B cell (primary cell): ENCODE results near the gene SFTPD. TPM values are rescaled to one million over a fixed set of nuclear protein-coding genes. Genes with fewer than 3 reads are reported as not detected.

Experiments
- ATAC-seq: fragments of 200-7000 bp; cut with Tn5 transposase; one replicate; pipeline ENCODE4 v1.10.0; 2021; ENCODE audit warnings: low read depth, mild to moderate bottlenecking, moderate number of reproducible peaks, moderate library complexity
- CTCF ChIA-PET: fragments of 350-600 bp; sonication (Branson Sonifier 250); formaldehyde crosslinking; loops from one replicate; lab custom pipeline; 2021; ENCODE audit warnings: antibody characterized with exemption, inconsistent platforms; lab: Charles Lee
- POLR2A ChIA-PET: fragments of 350-600 bp; sonication (Branson Sonifier 250); formaldehyde crosslinking; loops from one replicate; lab custom pipeline; 2021; ENCODE audit warnings: antibody characterized with exemption; lab: Charles Lee
- DNase-seq: peaks from one replicate; pipeline ENCODE4 v3.0.0; 2013
- H2AFZ ChIP-seq: 2 replicates; pipeline ENCODE4 v1.6.1; 2012; ENCODE audit warnings: mild to moderate bottlenecking, low read depth, low read length; ENCODE audit not compliant: insufficient read depth, poor library complexity, severe bottlenecking
- H3K27ac ChIP-seq, 2 donors: 1 replicate in 1 of 2; 2 replicates in 1 of 2; pipeline ENCODE4 v1.5.1; 2012 to 2013; ENCODE audit warnings: low read length in 2 of 2, mild to moderate bottlenecking in 2 of 2, moderate library complexity in 1 of 2
- H3K27me3 ChIP-seq, 4 experiments: fragments of 200-600 bp in 1 of 4; sonication (generic) in 1 of 4; replicated peaks in 1 of 4; 1 replicate in 2 of 4; 2 replicates in 2 of 4; pipeline versions ENCODE4 v1.6.1 to v1.7.0; 2013 to 2016; ENCODE audit warnings: low read length in 3 of 4, mild to moderate bottlenecking in 2 of 4, mixed read lengths in 1 of 4, moderate library complexity in 1 of 4; ENCODE audit not compliant: insufficient read depth in 4 of 4, control insufficient read depth in 3 of 4; ENCODE audit errors: control extremely low read depth in 1 of 4
- H3K36me3 ChIP-seq, 2 experiments: replicated peaks in 1 of 2; 1 replicate in 1 of 2; 2 replicates in 1 of 2; pipeline versions ENCODE4 v1.6.1 to v1.7.1; 2013; ENCODE audit warnings: low read length in 1 of 2; ENCODE audit not compliant: insufficient read depth in 2 of 2, control insufficient read depth in 1 of 2; ENCODE audit errors: control extremely low read depth in 1 of 2, extremely low read depth in 1 of 2
- H3K4me1 ChIP-seq, 2 donors: fragments of 200-600 bp in 1 of 2; sonication (generic) in 1 of 2; 1 replicate in 1 of 2; 2 replicates in 1 of 2; pipeline versions ENCODE4 v1.5.1 to v1.6.1; 2013 to 2017; ENCODE audit warnings: low read length in 2 of 2; ENCODE audit not compliant: control insufficient read depth in 2 of 2, insufficient read depth in 2 of 2
- H3K4me2 ChIP-seq: replicated peaks from 2 replicates; pipeline ENCODE3; 2012; ENCODE audit warnings: mild to moderate bottlenecking, low read depth, low read length; ENCODE audit not compliant: poor library complexity, severe bottlenecking
- H3K4me3 ChIP-seq, 5 experiments: fragments of 200-600 bp in 1 of 5; sonication (generic) in 1 of 5; 1 replicate in 3 of 5; 2 replicates in 2 of 5; pipeline versions ENCODE4 v1.5.1 to v1.7.0; 2011 to 2016; ENCODE audit warnings: low read length in 4 of 5, mild to moderate bottlenecking in 4 of 5, low read depth in 2 of 5, control low read depth in 1 of 5, moderate library complexity in 1 of 5; ENCODE audit not compliant: insufficient read depth in 1 of 5; ENCODE audit errors: control extremely low read depth in 1 of 5, extremely low read depth in 1 of 5
- H3K79me2 ChIP-seq: fragments of 200-600 bp; sonication (generic); one replicate; pipeline ENCODE4 v1.6.0; 2016; ENCODE audit warnings: low read length; ENCODE audit not compliant: control insufficient read depth, insufficient read depth
- H3K9ac ChIP-seq: fragments of 200-600 bp; sonication (generic); 2 replicates; pipeline ENCODE4 v1.6.1; 2017; ENCODE audit warnings: mild to moderate bottlenecking, low read length, moderate library complexity
- H3K9me3 ChIP-seq, 3 donors: one replicate each; pipeline versions ENCODE4 v1.6.1 to v1.7.1; 2013; ENCODE audit warnings: low read length in 2 of 3; ENCODE audit not compliant: control insufficient read depth in 2 of 3, insufficient read depth in 1 of 3; ENCODE audit errors: control extremely low read depth in 1 of 3
- H4K20me1 ChIP-seq: 2 replicates; pipeline ENCODE4 v1.6.0; 2012; ENCODE audit warnings: mild to moderate bottlenecking, low read length; ENCODE audit not compliant: insufficient read depth, control insufficient read depth, poor library complexity, severe bottlenecking
- H3K27ac Mint-ChIP-seq: one replicate; pipeline ENCODE4 v1.8.0; 2021; ENCODE audit warnings: mixed read lengths
- H3K27me3 Mint-ChIP-seq: one replicate; pipeline ENCODE4 v1.8.0; 2021; ENCODE audit warnings: mixed read lengths
- H3K4me1 Mint-ChIP-seq: one replicate; pipeline ENCODE4 v1.8.0; 2021; ENCODE audit warnings: mixed read lengths
- H3K4me3 Mint-ChIP-seq: one replicate; pipeline ENCODE4 v1.8.0; 2021; ENCODE audit warnings: mixed read lengths
- H3K9me3 Mint-ChIP-seq: one replicate; pipeline ENCODE4 v1.8.0; 2022; ENCODE audit warnings: mixed read lengths; ENCODE audit not compliant: insufficient read depth
- EZH2 ChIP-seq: IDR thresholded peaks from 2 replicates; pipeline ENCODE4 v1.6.1; 2012; ENCODE audit warnings: borderline replicate concordance, low read depth, mild to moderate bottlenecking, moderate library complexity, low read length; ENCODE audit not compliant: insufficient read depth, poor library complexity, severe bottlenecking
- WGBS: methylation state at CpG from one replicate; pipeline ENCODE4 v1.1.5; 2013; ENCODE audit warnings: missing lambda C conversion rate; ENCODE audit not compliant: insufficient coverage; 5-methylcytosine and 5-hydroxymethylcytosine counted together
- intact Hi-C: fragments of 100-400 bp; cut with micrococcal nuclease; formaldehyde crosslinking; loops from one replicate; pipeline ENCODE4 v1.10.0; 2022
- polyA plus RNA-seq: library from polyadenylated mRNA; depleted of rRNA; stranded (reverse); fragments of >200 nt; gene quantifications from 2 replicates; pipeline ENCODE4 v1.2.3, GENCODE V29; 2012
- total RNA-seq, 2 donors: library from RNA; stranded (reverse); fragments of 120-200 nt in 1 of 2; gene quantifications; 1 replicate in 1 of 2; 2 replicates in 1 of 2; pipeline versions ENCODE4 v1.2.3 to v1.2.4, GENCODE V29; 2013 to 2022
- TF ChIP-seq, protein P1 (sequence below): fragments of 200-600 bp; IDR thresholded peaks from one replicate; pipeline ENCODE4 v1.8.0; 2022; ENCODE audit warnings: antibody characterized with exemption, mild to moderate bottlenecking

SFTPD gene
- total and polyA plus RNA-seq, 2 donors (not counting 1 experiment from before 2014, with no cell fraction given): 0.24 to 0.59 TPM

- peak overlapping the region; percentile 69 for H2AFZ ChIP-seq
- peak; percentile 42 for ATAC-seq
- CTCF ChIA-PET: no interaction called here
Measured at GRCh38 chr10:79982362-79982800, 33.5 kb upstream of the SFTPD start.

More at GRCh38 chr10:79982362-79982800, 33.5 kb upstream of the SFTPD start:
- DNase-seq: no peak
- Histone ChIP-seq H3K4me3 (peak overlapping the region in 3 of 5 experiments; percentile 52 to 59 (median 55)), H3K4me2 (peak overlapping the region; percentile 93), H3K79me2 (no peaks in the 10 kb centered on the region), H3K4me1 (peaks cover 9 to 10% of the 10 kb centered on the region in 2 donors), H3K27me3 (peaks cover 0 to 50% (median 8%) of the 10 kb centered on the region in 4 experiments), H3K27ac (no peak overlapping the region), H3K9me3 (peaks cover 0 to 2% (median 1%) of the 10 kb centered on the region in 3 donors), H3K36me3 (no peaks in the 10 kb centered on the region), H4K20me1 (no peaks in the 10 kb centered on the region), H3K9ac (peak overlapping the region; percentile 61)
- TF ChIP-seq, protein P1, sequence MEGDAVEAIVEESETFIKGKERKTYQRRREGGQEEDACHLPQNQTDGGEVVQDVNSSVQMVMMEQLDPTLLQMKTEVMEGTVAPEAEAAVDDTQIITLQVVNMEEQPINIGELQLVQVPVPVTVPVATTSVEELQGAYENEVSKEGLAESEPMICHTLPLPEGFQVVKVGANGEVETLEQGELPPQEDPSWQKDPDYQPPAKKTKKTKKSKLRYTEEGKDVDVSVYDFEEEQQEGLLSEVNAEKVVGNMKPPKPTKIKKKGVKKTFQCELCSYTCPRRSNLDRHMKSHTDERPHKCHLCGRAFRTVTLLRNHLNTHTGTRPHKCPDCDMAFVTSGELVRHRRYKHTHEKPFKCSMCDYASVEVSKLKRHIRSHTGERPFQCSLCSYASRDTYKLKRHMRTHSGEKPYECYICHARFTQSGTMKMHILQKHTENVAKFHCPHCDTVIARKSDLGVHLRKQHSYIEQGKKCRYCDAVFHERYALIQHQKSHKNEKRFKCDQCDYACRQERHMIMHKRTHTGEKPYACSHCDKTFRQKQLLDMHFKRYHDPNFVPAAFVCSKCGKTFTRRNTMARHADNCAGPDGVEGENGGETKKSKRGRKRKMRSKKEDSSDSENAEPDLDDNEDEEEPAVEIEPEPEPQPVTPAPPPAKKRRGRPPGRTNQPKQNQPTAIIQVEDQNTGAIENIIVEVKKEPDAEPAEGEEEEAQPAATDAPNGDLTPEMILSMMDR: no peak
- no peak for TF ChIP-seq EZH2
- H3K4me3 Mint-ChIP-seq: peak overlapping the region; percentile 77
- H3K9me3 Mint-ChIP-seq: no peaks in the 10 kb centered on the region
- peaks cover 59% of the 10 kb centered on the region for H3K27me3 Mint-ChIP-seq
- peaks cover 13% of the 10 kb centered on the region for H3K4me1 Mint-ChIP-seq
- H3K27ac Mint-ChIP-seq: no peak overlapping the region
- intact Hi-C loops: no loop called here
- POLR2A ChIA-PET: no interaction called here
- 5% methylated on average over 22 of the region's 25 CpGs for WGBS
